GM21717 (cell line): ENCODE results near the gene FKBP10.

Experiments
- ATAC-seq: cut with Tn5 transposase; IDR thresholded peaks from one replicate; pipeline ENCODE4 v1.9.1; 2021; ENCODE audit warnings: mild to moderate bottlenecking, moderate library complexity; ENCODE audit not compliant: unreplicated experiment

FKBP10 gene

GRCh38 chr17:41782142-41782541 is 30.7 kb upstream of the FKBP10 start:
- ATAC-seq = no peak

DNA sequence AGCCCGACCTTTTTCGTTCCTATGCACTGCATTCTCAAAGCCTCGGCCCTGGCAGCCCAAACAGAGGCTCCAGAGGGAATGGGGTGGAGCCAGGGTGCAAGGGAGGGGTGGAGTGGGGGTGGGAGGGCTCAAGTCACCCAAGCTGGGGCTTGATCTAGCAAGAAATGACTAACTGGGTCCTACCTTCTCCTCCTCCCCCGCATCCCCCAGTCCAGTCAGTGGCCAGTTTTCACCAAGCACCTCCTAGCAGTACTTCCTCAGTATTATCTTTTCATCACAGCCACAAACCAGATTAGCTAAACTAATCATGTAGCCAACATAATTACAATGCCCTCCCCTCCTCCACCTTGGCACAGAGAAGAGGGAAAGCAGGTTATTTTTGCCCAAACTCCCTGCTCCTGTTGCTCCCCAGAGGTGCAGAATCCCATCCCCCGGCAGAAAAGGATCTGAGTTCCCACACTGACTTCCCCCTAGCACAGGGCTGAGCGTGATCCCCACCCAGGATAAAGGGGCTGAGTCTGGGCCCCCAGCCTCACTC is 28.5 kb upstream of the FKBP10 start:
- ATAC-seq = no peak

DNA sequence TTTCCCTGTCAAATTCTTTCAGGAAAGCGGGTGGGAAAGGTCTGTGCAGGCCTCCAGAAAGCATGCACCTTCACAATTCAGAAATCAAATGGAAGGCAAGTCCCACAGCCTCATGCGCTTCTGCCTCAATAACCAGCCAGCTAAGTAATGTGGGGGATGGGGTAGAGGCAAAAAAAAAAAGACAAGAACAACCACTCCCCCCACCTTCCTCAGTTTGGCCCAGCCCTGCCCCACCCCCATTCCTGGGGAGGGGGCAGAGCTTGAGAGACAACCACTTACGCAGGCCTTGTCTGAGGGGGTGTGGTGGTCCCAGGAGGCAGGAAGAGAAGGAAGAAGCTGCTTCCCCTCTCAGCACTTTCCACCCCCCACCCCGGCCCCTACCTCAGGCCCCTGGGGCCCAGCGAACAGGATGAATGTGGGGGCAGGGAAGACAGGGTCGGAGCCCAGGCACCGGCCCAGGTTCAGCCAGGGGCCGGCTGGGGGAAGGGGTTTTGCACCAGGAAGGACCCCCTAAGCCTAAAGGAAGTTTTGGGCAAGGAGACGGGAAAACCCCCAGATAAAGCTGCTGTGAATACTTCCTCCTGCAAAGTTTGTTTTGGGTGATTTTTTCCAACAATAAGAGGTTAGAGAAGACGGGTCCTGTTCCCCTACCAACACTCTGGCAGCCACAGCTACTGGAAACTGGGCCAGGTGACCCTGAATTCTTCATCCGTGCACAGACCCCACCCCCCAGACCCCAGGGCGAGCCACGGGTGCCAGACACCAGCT is 27.5 kb upstream of the FKBP10 start:
- no peak for ATAC-seq

DNA sequence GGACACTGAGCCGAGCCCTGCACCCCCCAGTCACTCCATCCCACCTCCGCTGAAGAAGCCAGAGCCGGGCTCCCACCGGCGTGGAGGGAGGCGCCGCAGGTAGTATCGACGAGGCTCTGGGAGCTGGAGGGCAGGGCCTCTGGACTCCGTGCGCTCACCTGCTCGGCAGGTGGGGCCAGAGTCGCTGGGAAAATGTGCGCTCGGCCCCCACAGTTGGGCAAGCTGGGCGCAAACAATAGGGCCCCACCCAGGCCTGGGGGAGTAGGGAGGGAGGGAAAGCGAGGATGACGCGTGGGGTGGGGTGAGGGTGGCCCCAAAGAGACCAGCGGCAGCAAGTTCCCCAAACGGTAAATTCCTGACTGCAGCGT is 27.0 kb upstream of the FKBP10 start:
- ATAC-seq = no peak

DNA sequence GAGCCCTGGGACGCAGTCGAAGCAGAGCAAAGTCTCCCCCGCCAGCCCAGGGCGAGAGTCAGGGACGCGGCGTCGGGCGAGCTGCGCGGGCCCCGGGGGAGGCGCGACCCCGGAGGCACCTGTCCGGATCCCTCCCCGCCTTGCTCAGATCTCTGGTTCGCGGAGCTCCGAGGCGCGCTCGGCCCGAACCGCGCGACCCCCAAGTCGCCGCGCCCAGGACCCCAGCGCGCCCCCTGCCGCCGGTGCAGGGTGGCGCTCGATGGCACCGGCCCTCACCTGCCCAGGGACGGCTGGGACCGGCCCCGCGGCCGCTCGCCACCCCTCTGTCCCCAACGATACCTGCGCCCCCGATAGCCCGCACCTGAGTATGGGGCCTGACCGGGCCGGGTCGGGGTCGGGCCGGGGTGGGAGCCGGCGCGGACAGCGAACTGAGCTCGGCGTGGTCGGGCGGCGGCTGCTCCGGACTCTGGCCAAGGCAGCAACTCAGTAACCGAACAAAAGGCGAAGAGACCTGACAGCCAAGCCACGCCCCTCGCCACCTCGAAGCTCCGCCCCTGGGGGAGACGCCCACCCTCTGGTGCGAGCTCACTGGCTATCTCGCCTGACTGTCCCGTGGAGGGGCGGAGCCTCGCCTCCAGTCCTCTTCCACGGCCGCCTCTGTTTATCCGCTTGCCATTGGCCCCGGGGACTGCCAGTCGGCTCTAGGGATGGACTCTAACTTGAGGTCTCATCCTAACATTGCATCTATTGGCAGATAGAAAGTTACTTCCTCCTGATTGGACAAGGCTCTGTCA is 26.4 kb upstream of the FKBP10 start, which contains the start of gene JUP:
TSS of gene JUP (minus strand) at position 485 of the 794 bp plus-strand sequence. CDS start 14,857 bp downstream, outside the sequence.
- peak; percentile 73 for ATAC-seq

GRCh38 chr17:41787021-41787418 is 25.8 kb upstream of the FKBP10 start:
- no peak for ATAC-seq

DNA sequence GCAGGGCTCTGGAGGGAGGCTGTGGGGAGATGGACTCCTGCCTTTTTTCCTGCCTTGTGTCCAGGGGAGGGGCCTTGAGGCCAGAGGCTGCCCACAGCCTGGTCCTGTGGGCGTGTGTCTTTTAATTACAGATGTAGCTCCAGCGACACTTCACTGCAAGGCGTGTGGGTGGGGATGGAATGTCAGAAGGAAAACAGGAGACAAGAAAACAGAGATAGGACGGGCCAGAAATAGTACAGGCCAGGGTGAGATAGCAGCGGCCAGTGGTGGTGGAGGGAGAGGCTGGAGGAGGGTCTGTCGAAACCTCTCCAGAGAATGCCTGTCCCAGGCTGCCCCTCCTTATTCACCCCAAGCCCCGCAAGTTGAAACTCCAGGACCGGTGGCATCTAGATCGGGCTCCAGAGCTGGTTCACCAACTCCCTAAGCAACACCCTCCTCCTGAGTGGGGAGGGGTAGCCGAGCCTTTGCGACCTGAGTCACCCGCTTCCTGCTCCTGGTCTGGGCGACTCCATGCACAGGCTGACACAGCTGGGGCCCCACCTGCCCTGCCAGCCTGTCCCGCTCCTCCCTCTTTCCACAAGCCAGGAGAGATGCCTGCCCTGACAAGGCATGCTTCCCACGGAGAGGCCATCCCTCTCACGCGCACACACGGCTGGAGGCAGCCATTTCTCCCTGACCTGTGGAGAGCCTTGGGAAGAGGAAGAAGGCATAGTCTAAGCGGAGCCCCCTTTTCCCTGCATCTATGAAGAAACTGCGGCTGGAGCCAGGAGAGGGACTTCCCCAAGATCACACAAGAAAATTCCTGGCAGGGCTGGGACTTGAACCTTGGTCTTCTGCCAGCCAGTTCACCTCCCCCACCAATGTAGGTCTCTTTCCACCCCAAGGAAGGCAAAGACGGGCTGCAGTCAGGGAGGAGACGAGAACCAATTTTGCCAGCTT is 19.7 kb upstream of the FKBP10 start:
- ATAC-seq = no peak

- ATAC-seq = no peak
Measured at GRCh38 chr17:41793784-41794539, 18.8 kb upstream of the FKBP10 start.

DNA sequence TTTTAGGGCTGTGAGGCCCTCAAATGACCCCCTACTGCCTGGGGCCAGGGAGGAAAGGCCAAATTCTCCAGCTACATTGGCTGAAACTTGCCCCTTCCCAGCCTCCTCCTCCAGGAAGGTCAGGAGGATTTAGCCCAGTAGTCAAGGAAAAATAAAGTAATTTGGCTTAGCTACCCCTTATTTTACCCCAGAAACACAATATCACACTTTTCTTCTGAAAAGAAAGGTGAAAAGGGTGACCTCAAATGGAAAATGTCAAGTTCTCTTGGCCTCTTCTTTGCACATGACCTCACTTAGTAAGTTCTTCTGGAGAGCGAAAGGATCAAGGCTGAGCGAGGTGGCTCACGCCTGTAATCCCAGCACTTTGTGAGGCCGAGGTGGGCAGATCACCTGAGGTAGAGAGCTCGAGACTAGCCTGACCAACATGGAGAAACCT is 18.2 kb upstream of the FKBP10 start:
- no peak for ATAC-seq

DNA sequence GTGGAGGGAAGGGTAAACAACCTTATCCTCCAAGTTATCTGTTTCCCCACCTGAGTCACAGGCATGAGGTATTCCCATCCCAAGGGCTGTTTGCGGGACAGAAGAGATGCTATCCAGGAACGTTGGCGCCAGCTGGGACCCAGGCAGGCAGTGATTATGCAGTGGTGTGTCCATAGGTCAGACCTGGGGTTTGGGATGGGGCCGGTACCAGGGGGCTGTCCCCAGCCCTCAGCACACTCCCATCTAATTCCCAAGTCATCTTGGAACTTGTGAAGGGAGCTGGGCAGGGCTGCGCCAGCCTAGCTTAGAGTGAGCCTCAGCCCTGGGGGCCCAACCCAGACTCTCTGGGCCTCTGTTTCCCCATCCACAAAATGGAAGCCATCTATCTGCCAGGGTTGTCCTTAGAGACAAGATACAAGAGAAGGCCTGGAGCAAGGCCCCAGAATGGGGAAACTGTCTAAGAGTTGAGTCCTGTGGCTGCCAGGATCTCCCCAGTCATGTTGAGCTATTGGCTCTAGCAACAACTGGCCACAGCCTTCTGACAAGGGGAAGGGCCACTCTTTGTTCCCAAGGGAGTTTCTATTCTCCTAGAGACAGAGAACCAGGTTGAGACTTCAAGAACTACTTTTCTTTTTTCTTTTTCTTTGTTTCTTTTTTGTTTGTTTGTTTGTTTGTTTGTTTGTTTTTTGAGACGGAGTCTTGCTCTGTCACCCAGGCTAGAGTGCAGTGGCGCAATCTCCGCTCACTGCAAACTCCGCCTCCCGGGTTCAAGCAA is 16.5 kb upstream of the FKBP10 start:
- ATAC-seq = no peak

DNA sequence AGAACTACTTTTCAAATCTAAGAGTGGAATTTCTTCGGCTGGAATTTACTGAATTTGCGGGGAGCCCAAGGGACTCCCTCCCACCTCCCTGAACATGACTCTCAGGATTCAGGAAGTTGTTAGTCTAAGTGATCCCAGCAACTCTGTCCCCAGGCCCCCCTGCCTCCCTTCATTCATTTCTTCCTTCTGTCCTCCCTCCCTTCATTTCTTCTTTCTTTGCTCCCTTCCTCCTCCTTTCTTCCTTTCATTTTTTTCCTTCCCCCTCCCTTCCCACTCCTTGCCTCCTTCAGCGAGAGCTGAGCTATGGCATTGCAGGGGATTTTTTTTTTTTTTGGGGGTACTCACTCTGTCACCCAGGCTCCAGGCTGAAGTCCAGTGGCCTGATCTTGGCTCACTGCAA is 15.4 kb upstream of the FKBP10 start:
- no peak for ATAC-seq

DNA sequence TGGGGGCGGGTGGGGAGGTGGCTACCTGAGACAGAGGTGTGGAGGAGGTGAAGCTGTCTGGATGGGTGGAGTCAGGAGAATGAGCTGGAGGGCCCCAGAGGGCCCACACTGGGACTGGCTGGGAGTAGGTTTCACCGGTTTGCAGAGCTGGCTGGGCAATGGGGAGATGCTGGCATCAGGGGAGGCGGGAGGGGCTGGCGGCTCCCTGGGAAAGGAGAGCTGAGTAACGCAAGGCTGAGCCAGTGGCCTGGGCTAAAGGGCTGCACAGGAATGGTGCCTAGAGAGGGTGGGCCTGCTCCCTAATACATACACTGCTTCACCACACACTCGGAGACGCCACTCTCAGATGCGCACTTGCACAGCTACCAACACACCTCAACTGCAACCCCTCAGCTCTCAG is 13.4 kb upstream of the FKBP10 start:
- no peak for ATAC-seq

DNA sequence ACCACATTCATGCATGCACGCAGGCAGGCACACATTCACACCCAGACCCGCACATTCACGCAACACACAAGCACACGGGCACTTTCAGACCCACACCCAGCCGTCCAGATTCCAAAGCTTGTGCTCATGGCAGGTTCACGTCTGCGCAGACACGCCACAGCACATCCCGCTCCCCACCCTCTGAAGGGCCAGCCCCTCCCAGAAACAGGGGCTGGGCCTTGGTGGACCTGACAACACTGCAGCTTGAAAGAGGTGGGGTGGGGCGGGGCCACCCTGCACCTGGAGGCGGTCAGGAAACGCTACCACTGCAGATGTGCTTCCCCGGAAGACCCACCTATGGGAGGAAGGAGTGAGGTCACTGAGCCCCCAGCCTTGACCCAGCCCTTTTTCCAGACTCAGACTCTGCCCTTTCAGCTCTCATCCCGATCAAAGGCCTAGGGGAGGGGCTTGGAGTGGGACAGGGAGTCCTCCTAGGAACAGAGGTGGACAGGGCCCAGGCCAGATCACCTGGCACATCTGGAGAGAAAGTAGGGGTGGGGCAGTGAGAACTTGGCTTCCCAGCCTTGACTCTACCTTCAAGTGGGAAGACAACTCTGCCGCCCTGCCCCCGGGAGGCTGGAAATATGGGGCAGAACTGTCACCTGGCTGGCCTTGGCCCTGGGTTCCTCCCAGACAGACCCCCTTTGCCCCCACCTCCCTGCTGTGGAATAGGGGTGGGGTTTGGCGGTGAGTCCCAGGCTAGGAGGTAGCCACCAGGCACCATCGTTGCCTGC is 12.0 kb upstream of the FKBP10 start:
- ATAC-seq = no peak

DNA sequence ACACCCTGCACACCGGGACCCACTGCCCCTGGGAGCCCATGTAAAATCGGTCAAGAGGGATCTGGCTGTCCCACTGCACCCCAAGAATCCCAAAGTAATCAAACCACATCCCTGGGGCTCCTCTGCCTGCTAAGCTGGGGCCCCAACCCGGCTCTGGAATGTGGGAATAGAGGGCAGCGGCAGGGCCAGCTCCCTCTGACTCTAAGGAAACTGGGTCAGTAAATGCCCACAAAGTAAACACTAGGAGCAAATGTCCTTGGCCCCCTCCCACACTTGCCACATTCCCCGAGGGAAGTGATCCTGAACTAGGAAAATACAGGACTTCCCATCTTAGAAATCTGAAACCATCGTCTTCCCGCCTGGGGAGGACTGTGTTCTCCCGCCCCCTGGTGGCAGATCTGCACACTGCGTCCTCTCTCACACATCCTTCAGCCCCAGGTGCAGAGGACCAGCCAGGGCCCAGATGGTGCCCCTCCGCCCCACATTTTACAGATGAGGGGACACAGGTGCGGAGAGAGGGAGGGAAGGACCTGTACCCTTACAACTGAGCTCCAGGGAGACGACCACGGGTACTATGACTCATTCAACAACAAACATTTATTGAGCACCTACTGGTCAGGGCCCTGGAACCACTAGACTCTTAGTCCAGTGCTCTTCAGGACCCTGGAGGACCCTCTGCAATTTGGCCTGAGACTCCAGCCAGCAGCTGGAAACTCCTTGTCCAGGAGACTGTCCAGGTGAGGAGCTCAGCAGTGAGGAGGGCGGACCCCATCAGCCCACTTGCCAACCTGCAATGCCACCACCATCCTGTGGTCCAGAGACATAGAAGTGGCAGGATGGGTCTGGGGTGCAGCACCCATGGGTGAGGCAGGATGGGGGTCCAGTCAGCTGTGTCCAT is 11.2 kb upstream of the FKBP10 start:
- ATAC-seq = no peak

DNA sequence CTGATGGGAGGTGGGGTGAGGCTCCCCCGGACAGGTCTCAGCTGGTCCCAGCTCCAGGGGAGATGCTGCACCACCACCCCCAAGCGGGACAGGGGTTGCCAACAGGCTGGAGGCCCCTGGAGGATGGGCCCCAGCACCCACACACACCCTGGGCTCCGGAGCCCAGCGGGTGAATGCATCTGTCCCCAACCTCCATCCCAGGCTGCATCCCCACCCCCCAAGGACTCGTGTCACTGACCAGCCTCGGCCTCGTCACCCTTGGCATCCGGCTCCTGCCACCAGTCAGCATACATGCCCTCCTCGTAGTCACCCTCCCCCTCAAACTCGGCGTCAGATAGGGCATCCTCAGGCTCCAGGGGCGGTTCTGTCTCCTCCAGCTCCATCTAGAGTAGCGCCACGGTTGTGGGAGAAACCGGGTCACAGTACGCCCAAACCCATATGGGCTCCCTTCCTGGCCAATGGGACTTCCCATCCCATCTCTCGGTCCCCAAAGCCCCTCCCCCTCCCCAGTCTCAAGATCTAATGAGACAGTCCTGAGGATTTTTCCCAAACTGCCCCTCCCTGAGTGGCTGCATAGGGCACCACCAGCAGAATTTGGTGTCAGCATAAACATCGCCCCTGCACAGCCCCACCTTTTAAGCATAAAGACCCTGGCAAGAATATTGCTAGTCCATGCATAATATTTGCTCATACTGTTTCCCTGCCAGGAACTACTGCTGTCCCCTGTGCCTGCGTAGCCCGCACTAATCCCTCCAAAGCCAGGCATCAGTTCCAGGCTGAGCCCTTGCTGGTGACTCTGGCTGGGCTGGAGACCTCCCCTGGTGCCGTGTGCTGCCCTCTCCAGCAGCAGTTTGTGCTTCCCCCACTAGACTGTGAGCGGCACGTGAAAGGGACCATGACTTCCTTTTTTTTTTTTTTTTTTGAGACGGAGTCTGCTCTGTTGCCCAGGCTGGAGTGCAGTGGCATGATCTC is 9.5 kb upstream of the FKBP10 start:
- ATAC-seq = no peak

DNA sequence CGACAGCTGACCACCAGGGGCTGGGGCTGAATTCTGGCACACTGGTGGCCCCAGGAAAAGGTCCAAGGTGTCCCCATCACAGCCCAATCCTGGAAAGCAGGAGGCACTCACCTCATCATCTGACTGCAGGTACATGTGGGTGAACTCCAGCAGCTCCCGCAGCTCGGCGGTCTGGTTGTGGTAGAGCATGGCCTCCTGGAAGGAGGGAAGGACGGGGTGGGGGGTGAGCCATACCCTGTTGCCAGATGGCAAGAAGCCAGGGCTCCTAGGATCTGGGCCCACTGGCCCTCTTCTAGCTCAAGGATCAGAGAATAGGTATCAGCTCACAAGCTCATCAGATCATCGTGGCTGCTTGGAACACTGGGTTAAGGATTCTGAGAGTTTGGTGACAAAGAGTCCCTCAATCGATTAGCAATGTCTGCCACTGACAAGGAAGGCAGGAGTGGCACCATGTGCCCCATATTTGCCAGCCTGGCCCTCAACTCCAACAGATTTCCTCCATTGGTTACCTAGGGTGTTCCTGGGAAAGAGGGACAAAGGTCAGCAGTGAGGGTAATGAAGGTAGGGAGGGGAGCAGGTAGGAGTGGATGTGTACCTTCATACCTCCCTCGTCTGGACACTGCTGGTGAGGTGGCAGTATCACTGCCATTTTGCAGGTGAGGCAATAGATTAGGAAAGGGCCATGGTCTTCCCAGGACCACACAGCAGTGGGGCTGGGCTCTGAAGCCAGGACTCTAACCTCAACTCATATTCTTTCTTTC is 5.9 kb upstream of the FKBP10 start:
- no peak for ATAC-seq
